ENCODE data around the gene EME1.

The EME1 gene

DNA sequence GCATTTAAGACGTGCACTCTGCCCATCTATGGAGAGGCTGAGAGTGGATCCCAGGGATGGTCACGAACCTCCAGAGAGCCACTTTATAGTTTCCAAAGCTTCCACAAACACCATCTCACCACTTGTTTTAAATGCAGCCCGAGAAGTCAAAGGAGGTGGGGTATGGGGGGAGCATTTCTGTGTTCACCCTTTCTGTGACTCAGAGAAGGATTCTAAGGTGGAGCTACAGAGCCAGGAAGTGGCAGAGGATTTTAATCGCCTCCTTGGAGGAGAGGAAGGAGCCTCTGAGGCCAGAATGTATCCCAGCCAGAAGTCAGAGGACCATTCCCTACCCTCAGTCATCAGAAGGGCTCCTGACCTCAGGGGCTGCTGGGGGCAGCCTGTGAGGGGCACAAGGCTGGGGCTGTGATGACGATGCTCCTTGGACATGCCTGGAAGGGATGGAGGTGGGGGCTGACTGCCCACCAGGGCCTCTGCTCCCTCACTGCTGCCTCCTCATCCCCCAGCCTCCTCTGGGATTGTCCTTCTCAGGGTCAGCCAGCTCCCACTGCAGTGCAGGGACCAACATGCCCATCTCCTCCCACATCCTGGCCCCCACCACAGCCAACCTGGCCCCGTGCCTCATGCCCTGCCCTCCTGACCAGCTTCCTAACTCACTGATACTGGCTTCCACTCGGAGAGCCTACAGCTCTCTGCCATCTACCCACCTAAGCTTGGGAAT lies 24.3 kb upstream of the EME1 start:
- DNase-seq (ENCODE audit: low spot score), result no peak

DNA sequence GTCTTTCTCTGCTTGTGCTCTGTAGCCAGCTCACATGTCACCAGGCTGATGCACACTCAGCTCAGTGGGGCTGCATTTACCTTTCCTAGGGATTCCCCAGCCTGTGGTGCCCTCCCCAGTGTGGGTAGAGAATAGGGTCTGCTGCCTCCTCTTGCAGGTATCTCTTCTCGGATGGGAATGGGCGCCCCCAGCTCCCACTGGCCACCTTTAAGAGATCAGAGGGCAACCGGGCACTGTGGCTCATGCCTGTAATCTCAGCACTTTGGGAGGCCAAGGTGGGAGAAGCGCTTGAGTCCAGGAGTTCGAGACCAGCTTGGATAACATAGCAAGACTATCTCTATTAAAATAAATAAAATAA lies 23.8 kb upstream of the EME1 start:
- no peak for DNase-seq (ENCODE audit: low spot score)

DNA sequence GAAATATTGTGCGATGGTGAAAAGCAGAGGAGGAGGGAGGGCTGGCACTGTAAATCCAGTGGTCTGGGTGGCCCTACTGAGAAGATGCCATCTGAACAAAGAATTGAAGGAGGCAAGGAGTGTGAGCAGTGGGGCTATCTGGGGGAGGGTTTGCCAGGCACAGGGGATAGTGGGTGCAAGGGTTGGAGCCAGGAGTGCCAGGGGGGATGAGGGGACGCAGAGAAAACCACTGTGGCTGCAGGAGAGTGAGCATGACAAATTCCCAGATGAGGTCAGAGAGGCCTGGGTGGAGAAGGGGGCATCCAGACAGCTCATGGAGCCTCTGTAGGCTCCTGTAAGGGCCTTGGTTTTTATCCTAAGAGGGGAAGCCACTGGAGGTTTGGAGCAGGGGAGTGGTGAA lies 22.3 kb upstream of the EME1 start:
- DNase-seq (ENCODE audit: low spot score), result no peak

DNA sequence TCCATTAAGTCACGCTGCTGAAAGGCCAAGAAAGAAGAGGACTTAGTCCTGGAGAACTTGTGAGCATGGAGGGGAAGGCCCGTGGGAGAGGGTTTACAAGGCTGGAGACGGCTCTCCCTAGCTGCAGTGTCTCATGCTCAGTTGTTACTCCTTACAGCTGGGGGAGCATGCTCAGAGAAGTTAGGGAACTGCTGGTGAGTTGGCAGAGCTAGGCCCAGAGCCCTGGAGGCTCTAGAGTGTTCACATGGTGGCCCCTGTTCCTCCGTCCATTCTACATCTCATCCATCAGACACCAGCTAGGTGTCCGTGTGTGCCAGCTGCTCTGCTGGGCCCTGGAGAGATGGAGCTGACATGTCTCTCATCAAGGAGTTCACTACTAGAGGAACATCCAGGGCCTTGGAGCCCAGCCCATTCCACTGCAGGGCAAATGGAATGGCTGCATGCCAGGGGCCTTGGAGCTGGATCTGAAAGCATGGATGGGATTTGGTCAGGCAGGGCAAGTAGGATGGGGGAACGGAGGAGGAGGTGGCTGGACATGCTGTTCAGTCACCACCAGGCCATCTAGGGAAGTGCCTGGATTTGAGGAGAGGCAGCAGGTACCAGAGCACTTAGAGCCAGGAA lies 20.8 kb upstream of the EME1 start:
- DNase-seq (ENCODE audit: low spot score), result no peak

DNA sequence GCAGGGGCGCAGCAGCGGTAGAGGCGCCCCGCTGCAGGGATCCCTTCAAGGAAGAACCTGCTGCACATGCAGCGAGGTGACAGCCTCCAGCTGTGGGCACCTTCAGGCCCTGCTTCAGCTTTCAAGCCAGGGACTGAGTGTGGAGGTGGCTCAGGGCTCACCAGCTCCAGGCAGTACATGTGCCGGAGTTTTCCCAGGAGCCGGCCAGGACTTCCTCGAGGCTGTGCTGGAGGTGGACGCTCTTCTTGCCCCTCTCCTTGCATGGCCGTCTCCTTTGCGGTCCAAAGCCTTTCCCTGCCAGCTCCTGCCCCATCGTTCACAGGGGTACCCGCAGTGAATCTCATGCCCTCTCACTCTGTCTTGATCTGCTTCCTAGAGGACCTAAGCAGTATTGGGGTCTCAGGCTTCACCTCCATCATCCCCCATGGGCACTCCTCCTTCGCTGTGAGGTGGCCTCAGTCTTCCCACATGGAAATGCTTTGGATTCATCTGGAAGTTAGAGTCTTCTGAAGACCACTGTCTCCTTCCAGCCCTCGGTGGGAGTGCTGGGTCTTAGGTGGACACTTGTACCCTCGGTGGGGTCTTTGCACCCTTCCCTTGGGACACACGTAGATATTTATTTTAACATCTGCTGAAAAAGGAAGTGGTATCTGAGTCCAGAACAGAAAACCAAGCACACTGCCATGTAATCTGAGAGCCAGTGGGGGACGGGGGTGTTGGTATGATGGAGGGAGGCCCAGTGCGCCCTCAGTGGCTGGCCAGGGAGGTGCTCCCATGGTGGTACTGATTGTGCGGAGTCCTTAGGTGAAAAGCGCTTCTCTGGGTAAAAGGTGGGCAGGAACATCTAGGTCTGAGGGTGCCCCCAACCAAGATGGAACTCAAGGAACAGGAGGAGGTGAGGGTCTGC lies 20.1 kb upstream of the EME1 start:
- no peak for DNase-seq (ENCODE audit: low spot score)

DNA sequence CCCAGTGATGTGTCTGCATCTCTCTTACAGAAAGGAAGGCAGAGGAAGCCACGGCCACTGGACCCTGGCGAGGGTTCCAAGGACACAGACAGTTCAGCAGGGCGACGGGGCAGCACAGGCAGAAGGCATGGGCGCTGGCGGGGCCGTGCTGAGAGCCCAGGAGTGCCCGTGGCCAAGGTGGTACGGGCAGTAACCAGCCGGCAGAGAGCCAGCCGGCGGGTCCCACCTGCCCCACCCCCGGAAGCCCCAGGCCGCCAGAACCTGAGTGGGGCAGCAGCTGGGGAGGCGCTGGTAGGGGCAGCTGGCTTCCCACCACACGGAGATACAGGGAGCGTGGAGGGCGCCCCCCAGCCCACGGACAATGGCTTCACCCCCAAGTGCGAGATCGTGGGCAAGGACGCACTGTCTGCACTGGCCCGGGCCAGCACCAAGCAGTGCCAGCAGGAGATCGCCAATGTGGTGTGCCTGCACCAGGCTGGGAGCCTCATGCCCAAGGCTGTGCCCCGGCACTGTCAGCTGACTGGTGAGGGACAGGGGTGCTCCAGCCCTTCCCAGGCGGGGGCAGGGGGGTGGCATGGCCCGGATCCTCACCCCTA lies 19.3 kb upstream of the EME1 start:
- no peak for DNase-seq (ENCODE audit: low spot score)

DNA sequence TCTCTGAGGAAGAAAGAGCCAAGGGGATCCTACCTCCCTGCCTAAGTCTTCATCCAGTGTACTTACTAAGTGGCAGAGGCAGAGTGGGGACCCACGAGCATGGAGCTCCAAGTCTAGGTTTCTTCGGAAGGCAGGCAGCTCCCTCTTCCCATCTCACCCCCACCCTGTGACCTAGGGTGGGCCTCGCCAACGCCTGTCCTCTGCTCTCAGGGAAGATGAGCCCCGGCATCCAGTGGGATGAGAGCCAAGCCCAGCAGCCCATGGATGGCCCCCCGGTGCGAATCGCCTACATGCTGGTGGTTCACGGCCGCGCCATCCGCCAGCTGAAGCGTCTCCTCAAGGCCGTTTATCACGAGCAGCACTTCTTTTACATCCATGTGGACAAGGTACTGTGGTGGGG lies 18.8 kb upstream of the EME1 start:
- no peak for DNase-seq (ENCODE audit: low spot score)

DNA sequence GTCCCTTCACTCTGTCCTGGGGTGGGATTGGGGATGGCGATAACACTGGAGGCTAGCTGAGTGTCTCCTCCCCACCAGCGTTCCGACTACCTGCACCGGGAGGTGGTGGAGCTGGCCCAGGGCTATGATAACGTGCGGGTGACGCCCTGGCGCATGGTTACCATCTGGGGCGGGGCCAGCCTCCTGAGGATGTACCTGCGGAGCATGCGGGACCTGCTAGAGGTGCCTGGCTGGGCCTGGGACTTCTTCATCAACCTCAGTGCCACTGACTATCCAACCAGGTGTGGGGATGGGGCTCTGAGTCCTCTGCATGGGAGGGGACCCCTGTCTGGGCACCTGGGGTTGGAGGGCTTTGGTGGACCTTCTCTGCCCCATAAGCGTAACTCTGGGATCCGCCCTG lies 18.3 kb upstream of the EME1 start:
- no peak for DNase-seq (ENCODE audit: low spot score)

DNA sequence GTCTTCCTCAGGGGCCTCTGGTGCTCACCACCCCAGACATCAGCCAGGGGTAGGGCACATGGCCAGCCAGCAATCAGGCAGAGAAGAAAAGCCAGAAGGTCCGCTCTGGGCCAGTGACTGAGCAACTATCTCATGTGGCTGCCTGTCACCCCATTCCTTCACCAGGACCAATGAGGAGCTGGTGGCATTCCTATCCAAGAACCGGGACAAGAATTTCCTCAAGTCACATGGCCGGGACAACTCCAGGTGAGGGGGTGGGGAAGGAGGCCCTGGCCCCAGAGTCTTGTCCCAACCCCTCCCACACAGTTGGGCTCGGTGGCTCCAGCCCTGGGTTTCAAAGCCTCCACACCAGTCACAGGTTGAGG lies 17.7 kb upstream of the EME1 start:
- DNase-seq (ENCODE audit: low spot score), result no peak

DNA sequence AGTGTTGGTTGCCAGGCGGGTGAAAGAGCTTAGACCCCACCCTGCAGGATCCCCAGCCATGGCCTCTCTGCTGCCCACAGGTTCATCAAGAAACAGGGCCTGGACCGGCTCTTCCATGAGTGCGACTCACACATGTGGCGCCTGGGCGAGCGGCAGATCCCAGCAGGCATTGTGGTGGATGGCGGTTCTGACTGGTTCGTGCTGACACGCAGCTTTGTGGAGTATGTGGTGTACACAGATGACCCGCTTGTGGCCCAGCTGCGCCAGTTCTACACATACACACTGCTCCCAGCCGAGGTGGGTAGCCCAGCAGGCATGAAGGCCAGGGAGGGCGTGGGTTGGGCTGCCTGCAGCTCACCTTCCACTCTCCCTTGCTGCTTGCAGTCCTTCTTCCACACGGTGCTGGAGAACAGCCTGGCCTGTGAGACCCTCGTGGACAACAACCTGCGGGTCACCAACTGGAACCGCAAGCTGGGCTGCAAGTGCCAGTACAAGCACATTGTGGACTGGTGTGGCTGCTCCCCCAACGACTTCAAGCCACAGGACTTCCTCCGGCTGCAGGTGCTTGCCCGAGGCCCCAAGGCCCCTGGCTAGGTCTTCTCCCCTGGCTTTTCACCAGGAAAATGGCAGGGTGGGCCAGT lies 17.2 kb upstream of the EME1 start:
- DNase-seq (ENCODE audit: low spot score), result no peak

DNA sequence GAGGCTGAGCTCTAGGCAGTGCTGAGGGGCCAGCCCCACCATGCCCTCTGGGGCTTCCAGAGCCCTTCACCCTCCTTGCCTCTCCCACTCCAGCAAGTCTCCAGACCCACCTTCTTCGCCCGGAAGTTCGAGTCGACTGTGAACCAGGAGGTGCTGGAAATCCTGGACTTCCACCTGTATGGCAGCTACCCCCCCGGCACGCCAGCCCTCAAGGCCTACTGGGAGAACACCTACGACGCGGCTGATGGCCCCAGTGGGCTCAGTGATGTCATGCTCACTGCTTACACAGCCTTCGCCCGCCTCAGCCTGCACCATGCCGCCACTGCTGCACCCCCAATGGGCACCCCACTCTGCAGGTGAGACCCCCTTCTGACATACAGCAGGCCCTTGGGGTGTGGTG lies 16.6 kb upstream of the EME1 start:
- DNase-seq (ENCODE audit: low spot score), result no peak

DNA sequence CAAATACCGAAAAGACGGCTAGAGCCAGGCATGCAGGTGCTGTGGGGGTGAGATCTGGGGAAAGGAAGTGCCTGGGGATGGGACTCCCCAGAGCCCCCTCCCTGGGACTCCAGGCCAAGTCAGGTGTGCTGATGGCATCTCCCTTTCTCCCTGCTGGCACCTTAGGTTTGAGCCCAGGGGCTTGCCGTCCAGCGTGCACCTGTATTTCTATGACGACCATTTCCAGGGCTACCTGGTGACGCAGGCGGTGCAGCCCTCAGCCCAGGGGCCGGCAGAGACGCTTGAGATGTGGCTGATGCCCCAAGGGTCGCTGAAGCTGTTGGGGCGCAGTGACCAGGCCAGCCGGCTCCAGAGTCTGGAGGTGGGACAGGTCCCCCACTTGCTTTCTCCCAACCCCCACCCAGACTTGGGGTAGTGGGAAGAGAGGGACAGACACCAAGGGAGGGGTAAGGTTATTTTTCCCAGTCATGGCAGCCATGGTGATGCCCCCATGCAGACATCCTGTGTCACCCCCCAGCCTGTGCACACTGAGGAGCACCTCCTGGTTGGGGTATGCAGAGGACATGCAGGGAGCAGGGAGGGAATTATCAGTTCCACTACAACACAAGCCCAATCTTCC lies 16.0 kb upstream of the EME1 start:
- DNase-seq (ENCODE audit: low spot score), result no peak

DNA sequence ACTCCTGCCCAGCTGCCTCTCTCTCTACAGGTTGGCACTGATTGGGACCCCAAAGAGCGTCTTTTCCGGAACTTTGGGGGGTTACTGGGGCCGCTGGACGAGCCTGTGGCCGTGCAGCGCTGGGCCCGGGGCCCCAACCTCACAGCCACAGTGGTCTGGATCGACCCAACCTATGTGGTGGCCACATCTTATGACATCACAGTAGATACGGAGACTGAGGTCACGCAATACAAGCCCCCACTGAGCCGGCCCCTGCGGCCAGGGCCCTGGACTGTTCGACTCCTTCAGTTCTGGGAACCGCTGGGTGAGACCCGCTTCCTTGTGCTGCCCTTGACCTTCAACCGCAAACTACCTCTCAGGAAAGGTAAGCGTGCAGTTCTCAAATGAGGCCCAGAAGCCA lies 14.9 kb upstream of the EME1 start:
- no peak for DNase-seq (ENCODE audit: low spot score)

DNA sequence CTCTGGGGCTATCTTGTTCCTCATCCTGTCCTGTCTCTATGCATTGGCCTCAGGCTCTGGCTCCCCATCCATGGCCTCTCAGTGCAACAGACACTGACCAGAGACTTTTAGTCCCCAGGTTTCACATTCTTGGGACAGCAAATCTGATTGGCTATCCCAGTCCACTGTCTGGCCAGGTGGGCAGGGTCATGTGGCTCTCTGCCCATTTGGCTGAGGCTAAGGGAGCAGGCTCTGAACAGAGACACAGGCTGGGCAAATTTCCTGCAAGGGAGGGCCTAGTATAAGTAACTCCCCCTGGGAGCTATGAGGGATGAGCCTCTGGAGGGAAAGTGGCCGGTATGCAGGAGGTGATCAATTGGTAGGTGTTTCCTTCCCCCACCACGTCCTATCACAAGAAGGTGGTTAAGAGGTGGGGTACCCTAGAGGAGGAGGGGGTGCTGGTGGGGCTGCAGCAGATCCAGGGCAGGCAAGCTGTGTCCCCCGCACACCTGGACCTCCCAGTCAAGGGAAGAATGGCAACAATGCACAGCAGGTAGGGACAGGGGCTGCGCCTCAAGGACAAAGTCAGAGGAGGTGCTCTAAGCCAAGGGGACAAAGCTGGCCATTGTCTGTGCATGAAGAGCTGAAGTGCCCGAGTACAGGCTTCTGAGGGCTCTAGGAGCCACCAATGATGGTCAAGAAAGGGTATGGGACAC lies 13.9 kb upstream of the EME1 start:
- DNase-seq (ENCODE audit: low spot score), result no peak

DNA sequence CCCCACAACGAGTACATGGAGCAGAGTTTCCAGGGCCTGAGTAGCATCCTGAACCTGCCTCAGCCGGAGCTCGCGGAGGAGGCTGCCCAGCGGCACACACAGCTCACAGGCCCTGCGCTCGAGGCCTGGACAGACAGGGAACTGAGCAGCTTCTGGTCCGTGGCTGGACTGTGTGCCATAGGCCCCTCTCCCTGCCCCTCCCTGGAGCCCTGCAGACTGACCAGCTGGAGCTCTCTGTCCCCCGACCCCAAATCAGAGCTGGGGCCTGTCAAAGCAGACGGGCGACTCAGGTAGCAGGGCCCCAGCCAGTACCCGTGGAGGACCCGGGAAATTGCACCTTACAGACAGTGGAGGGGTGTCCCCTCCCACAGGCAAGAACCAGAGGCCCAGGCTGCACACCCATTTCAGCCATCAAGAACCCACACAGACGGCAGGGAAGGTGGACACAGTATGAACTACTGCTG lies 13.0 kb upstream of the EME1 start:
- no peak for DNase-seq (ENCODE audit: low spot score)

DNA sequence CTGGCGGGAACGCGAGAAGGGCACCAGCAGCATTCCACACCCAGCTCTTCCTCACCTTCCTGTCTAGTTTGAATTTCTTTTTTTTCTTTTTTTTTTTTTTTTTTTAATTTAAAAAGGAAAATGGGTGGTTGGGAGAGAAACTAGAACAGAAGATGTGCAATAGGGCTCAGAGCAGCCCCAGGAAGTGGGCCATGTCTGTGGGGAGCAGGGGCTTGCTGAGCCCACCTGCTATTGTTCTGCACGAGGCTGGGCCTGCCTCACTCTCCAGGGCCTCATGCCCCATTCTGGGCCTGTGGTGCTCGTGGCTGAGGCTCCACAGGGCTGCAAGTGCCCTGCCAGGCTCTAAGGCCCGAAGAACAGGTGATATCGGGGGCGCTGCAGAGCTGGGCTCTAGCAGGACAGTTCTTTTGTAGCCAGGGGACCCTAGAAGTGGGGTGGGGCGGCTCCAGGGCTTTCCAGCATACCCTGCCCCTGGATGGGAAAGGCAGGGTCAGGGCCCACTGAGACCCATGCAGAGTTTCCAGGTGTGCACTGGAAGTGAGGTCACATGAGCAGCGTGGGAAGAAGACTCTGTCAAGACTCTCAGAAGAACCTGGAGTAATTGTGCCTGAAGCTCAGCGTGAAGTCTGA lies 12.4 kb upstream of the EME1 start:
- DNase-seq (ENCODE audit: low spot score), result no peak

DNA sequence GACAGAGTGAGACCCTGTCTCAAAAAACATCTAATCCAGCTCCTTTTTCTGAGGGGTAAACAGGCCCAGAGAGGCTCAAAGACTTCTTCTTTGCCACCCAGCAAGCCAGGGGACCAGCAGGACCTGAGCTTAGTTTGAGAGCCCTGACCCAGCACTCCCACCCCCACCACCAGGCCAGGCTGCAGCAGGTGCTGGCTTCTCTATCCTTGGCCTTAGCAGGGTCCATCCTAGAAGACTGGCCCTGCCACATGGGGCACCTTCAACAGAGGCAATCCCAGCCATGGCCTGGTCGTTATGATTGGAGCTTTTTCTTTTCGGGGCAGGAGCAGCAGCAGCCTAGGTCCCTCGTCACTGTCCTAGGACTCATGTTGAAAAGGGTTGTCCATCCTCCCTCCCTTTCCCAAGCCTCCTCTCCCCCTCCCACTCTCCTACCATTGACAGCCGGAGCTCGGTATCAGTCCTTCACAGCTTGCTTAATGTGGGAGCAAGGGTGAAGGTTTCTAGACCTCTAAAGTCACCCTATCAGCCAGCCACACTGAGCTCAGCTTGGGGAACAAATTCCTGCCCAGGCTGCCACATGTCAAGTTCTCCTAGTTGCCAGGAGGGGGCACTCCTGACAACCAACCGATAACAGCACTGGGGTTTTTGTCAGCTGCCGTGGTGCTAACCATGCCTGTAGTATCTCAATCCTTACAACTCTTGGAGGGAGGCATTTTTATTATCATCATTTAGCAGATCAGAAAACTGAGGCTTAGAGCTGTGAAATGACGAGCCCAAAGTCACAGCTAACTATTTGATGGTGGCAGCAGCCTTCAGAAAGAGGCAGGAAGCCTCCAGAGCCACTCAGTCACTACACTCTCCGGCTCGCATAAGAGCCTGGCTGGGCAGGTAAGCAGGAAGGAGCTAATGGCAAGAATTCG lies 11.2 kb upstream of the EME1 start:
- DNase-seq (ENCODE audit: low spot score), result peak; percentile 61

DNA sequence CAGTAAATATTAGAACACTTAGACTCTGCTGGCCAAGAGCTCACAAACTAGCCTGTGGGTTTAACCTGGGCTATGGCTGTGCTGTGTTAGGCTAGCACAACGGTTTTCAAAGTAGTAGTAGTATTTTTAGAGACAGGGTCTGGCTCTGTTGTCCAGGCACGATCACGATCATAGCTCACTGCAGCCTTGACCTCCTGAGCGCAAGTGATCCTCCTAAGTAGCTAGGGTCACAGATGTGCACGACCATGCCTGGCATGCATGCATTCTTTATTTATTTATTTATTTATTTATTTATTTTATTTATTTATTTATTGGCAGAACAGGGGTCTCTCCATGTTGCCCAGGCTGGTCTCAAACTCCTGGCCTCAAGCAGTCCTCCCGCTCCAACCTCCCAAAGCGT lies 10.4 kb upstream of the EME1 start:
- no peak for DNase-seq (ENCODE audit: low spot score)

All from SK-N-DZ (cell line).